ENCODE measurements around the gene SFT2D3. TPM values are rescaled to one million over a fixed set of nuclear protein-coding genes. Genes with fewer than 3 reads are reported as not detected.

SFT2D3 gene
- total and polyA plus RNA-seq, 9 of the 15 experiments (the other 6 are each of a cell fraction or from before 2014, with no cell fraction given) = 7.5 to 9.9 (median 8.9) TPM; not detected in 2

DNA sequence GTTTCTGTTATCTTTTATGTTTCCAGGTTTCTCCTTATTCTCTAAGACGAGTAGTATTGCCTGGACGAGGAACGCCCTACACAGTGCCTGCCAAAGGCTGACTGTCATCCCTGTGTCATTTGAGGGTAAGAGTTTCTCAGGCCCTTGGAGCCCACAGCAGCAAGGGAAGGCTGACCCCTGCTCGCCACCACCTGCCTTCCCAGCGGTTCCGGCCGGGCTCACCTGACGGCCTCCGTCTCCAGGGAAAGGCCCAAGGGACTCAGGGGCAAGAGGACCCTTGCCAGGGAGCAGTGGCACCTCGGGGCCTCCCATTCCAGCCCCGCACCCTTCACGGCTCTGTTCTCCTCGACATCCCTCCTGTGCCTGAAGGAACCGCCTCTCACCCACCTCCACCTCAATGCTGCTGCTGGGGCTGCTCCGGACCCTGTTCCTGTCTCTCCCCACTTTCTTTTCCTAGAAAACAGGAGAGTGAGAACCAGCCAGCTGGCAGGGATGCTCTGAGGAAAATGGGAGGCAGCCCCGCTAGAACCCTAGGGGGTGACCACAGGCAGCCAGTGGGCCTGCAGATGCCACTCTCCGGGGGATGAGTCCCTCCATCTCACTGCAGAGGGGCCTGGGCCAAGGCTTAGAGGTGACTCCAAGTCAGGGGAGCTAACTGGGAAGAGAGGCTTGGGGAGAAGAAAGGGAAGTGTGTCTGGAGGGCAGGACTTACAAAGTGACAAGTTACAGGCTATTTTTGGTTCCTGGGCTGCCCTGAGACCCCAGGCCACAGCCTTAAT is 27.8 kb upstream of the SFT2D3 start (continued):
- TF ChIP-seq ZNF444 (CRISPR knock-in tag; IDR thresholded peaks at IDR 0.05) (no peak), BHLHE40 (IDR thresholded peaks at IDR 0.05; ENCODE audit: low read length) (no peak)
- TF ChIP-seq, protein P1, sequence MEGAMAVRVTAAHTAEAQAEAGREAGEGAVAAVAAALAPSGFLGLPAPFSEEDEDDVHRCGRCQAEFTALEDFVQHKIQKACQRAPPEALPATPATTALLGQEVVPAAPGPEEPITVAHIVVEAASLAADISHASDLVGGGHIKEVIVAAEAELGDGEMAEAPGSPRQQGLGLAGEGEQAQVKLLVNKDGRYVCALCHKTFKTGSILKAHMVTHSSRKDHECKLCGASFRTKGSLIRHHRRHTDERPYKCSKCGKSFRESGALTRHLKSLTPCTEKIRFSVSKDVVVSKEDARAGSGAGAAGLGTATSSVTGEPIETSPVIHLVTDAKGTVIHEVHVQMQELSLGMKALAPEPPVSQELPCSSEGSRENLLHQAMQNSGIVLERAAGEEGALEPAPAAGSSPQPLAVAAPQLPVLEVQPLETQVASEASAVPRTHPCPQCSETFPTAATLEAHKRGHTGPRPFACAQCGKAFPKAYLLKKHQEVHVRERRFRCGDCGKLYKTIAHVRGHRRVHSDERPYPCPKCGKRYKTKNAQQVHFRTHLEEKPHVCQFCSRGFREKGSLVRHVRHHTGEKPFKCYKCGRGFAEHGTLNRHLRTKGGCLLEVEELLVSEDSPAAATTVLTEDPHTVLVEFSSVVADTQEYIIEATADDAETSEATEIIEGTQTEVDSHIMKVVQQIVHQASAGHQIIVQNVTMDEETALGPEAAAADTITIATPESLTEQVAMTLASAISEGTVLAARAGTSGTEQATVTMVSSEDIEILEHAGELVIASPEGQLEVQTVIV (CRISPR knock-in tag; IDR thresholded peaks at IDR 0.05; ENCODE audit: borderline replicate concordance) = no peak
- TF ChIP-seq, protein P2, sequence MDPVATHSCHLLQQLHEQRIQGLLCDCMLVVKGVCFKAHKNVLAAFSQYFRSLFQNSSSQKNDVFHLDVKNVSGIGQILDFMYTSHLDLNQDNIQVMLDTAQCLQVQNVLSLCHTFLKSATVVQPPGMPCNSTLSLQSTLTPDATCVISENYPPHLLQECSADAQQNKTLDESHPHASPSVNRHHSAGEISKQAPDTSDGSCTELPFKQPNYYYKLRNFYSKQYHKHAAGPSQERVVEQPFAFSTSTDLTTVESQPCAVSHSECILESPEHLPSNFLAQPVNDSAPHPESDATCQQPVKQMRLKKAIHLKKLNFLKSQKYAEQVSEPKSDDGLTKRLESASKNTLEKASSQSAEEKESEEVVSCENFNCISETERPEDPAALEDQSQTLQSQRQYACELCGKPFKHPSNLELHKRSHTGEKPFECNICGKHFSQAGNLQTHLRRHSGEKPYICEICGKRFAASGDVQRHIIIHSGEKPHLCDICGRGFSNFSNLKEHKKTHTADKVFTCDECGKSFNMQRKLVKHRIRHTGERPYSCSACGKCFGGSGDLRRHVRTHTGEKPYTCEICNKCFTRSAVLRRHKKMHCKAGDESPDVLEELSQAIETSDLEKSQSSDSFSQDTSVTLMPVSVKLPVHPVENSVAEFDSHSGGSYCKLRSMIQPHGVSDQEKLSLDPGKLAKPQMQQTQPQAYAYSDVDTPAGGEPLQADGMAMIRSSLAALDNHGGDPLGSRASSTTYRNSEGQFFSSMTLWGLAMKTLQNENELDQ (CRISPR knock-in tag; IDR thresholded peaks at IDR 0.05; ENCODE audit: borderline replicate concordance) = no peak

All from K562 (cell line).